Neuronal stem cell (in vitro differentiated cells): ENCODE data around the gene NPAS2.
A peak's percentile ranks its signal among the peaks of the same experiment; 100 is the strongest.

Experiments used
- DNase-seq: peaks from one replicate; pipeline ENCODE4 v3.0.0-alpha.2; 2013; ENCODE audit warnings: low spot score
- H2AFZ ChIP-seq: one replicate; pipeline ENCODE4 v1.6.1; 2013; ENCODE audit warnings: mild to moderate bottlenecking, low read length, inconsistent platforms
- H2AK5ac ChIP-seq: 2 replicates; pipeline ENCODE4 v1.6.1; 2013; ENCODE audit warnings: low read depth, mild to moderate bottlenecking, inconsistent platforms, low read length, moderate library complexity, mixed read lengths
- H2BK120ac ChIP-seq: 2 replicates; pipeline ENCODE4 v1.6.1; 2013; ENCODE audit warnings: low read depth, mild to moderate bottlenecking, inconsistent platforms, low read length, moderate library complexity, mixed read lengths
- H2BK12ac ChIP-seq: one replicate; pipeline ENCODE4 v1.6.1; 2013; ENCODE audit warnings: low read length, inconsistent platforms
- H2BK15ac ChIP-seq: 2 replicates; pipeline ENCODE4 v1.6.1; 2013; ENCODE audit warnings: mild to moderate bottlenecking, low read length, inconsistent platforms, mixed read lengths
- H2BK5ac ChIP-seq: one replicate; pipeline ENCODE4 v1.6.1; 2013; ENCODE audit warnings: inconsistent platforms, mild to moderate bottlenecking, low read length, moderate library complexity
- H3K14ac ChIP-seq: one replicate; pipeline ENCODE4 v1.6.1; 2013; ENCODE audit warnings: low read length, inconsistent platforms
- H3K18ac ChIP-seq: 2 replicates; pipeline ENCODE4 v1.6.1; 2013; ENCODE audit warnings: low read length, inconsistent platforms
- H3K23ac ChIP-seq: 2 replicates; pipeline ENCODE4 v1.6.1; 2013; ENCODE audit warnings: low read depth, mild to moderate bottlenecking, mixed read lengths, low read length, inconsistent platforms; ENCODE audit not compliant: poor library complexity
- H3K27ac ChIP-seq: replicated peaks from 3 replicates; pipeline ENCODE4 v1.5.1; 2013; ENCODE audit warnings: low read length, inconsistent platforms
- H3K27me3 ChIP-seq, 3 experiments: 2 replicates each; pipeline ENCODE4 v1.6.1; 2013; ENCODE audit warnings: low read length in 3 of 3, mild to moderate bottlenecking in 2 of 3, inconsistent platforms in 1 of 3, low read depth in 1 of 3, mixed read lengths in 1 of 3, moderate library complexity in 1 of 3; ENCODE audit not compliant: control insufficient read depth in 3 of 3, insufficient read depth in 3 of 3
- H3K36me3 ChIP-seq, 2 donors: replicated peaks in 1 of 2; 2 replicates each; pipeline ENCODE4 v1.6.1; 2013; ENCODE audit warnings: low read length in 2 of 2; ENCODE audit not compliant: control insufficient read depth in 2 of 2, insufficient read depth in 2 of 2
- H3K4ac ChIP-seq: 2 replicates; pipeline ENCODE4 v1.6.1; 2013; ENCODE audit warnings: inconsistent platforms, mild to moderate bottlenecking, low read length, moderate library complexity
- H3K4me1 ChIP-seq, 2 donors: 1 replicate in 1 of 2; 2 replicates in 1 of 2; pipeline ENCODE4 v1.6.1; 2013; ENCODE audit warnings: low read length in 2 of 2, low read depth in 1 of 2; ENCODE audit not compliant: control insufficient read depth in 2 of 2, insufficient read depth in 1 of 2
- H3K4me2 ChIP-seq: one replicate; pipeline ENCODE4 v1.6.1; 2013; ENCODE audit warnings: mild to moderate bottlenecking, low read length, inconsistent platforms; ENCODE audit not compliant: insufficient read depth, poor library complexity, severe bottlenecking
- H3K4me3 ChIP-seq, 2 donors: 2 replicates each; pipeline ENCODE4 v1.5.1; 2013; ENCODE audit warnings: low read length in 2 of 2, mild to moderate bottlenecking in 2 of 2, inconsistent platforms in 1 of 2, moderate library complexity in 1 of 2
- H3K79me1 ChIP-seq: one replicate; pipeline ENCODE4 v1.6.1; 2013; ENCODE audit warnings: low read depth, mild to moderate bottlenecking, inconsistent platforms, low read length, moderate library complexity
- H3K9ac ChIP-seq: one replicate; pipeline ENCODE4 v1.6.1; 2013; ENCODE audit warnings: mild to moderate bottlenecking, low read depth, low read length, inconsistent platforms; ENCODE audit not compliant: poor library complexity
- H3K9me3 ChIP-seq, 2 donors: replicated peaks in 1 of 2; 2 replicates each; pipeline versions ENCODE3 to v1.6.1; 2013; ENCODE audit warnings: low read length in 2 of 2, mild to moderate bottlenecking in 2 of 2, inconsistent platforms in 1 of 2, low read depth in 1 of 2, mixed read lengths in 1 of 2, moderate library complexity in 1 of 2; ENCODE audit not compliant: control insufficient read depth in 2 of 2, insufficient read depth in 1 of 2
- H4K8ac ChIP-seq: one replicate; pipeline ENCODE4 v1.6.1; 2013; ENCODE audit warnings: low read depth, mild to moderate bottlenecking, inconsistent platforms, low read length, moderate library complexity
- H4K91ac ChIP-seq: one replicate; pipeline ENCODE4 v1.6.1; 2013; ENCODE audit warnings: low read length, low read depth, mild to moderate bottlenecking, inconsistent platforms; ENCODE audit not compliant: poor library complexity
- WGBS, 2 donors: extraction: QIAGEN DNeasy Blood & Tissue Kit; methylation state at CpG; one replicate each; pipeline ENCODE4 v1.1.7; 2013; ENCODE audit warnings: missing lambda C conversion rate in 2 of 2, mixed read lengths in 1 of 2; ENCODE audit not compliant: insufficient read length in 2 of 2, insufficient replicate concordance in 1 of 2; ENCODE audit errors: extremely low coverage in 2 of 2; 5-methylcytosine and 5-hydroxymethylcytosine counted together

Gene NPAS2

DNA sequence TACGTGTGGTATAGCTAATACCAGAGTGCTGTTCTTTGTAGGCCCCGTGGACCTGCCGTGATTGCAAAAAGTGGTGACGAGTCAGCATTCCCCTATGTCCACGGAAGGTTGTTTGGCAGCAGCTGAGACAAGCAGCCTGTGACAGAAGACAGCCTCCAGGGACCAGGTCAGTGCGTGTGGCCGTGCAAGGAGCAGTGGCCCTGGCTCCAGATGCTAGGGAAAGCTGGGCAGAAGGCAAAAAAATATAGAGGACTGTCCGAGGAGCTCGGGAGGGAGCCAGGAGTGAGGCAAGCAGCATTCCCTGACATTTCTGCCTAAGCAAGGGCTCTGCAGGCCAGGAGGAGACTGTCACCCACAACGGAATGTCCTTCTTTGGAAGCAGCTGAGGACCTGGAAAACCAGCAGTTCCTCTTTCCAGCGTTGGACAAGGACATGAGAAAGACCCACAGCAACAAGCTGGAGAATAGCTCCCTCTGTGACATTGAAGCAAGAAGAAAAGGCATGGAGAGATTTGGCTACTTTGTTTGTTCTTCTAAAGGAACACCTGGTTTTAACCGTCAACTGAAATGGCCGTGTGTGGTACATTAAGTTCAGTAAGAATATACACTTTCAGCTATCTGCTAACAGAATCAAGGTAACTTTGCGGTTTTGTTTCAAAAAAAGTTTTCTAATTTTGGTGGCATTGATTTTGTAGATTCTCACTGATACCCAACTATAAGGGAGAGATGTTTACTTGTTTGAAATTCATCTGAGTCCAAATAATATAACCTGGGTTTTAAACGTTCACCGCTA, 58.3 kb downstream of the NPAS2 start:
- H3K4me3 ChIP-seq, result no peak overlapping the region

DNA sequence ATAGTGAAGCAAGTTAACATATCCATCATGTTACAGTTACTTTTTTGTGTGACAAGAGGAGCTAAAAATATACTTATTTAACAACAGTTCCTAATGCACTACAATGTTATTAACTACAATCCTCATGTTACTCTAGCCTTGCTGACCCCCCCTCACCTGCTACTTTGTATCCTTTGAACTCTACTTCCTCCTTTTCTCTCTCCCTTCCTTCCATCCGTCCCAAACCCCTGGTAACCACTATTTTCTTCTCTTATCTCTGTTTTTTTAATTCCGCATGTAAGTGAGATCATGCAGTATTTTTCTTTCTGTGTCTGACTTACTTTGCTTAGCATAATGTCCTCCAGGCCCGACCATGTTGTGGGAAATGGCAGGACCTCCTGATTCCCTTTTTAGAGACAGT, 59.4 kb downstream of the NPAS2 start:
- H3K18ac ChIP-seq, result no peak overlapping the region
- no peak overlapping the region for H3K27ac ChIP-seq
- H2AFZ ChIP-seq, result no peak overlapping the region
- 100% methylated on average over 2 of the region's 3 CpGs; no CpG with 5 or more reads in 1 of the 2 donors for WGBS, 2 donors
- no peak overlapping the region for H3K23ac ChIP-seq
- no peak overlapping the region for H2BK5ac ChIP-seq
- H3K4me3 ChIP-seq, result no peak overlapping the region
- no peak for DNase-seq
- H4K91ac ChIP-seq, result no peak overlapping the region
- no peaks in the 10 kb centered on the region for H3K36me3 ChIP-seq
- no peak overlapping the region for H3K4me2 ChIP-seq
- no peak overlapping the region for H3K9ac ChIP-seq
- H4K8ac ChIP-seq, result no peak overlapping the region
- H2AK5ac ChIP-seq, result no peak overlapping the region
- no peak overlapping the region for H2BK120ac ChIP-seq
- peaks cover 0 to 10% of the 10 kb centered on the region in 2 donors for H3K4me1 ChIP-seq
- H3K79me1 ChIP-seq, result no peaks in the 10 kb centered on the region
- H2BK12ac ChIP-seq, result no peak overlapping the region
- H3K14ac ChIP-seq, result no peak overlapping the region
- no peaks in the 10 kb centered on the region for H3K27me3 ChIP-seq
- H2BK15ac ChIP-seq, result no peak overlapping the region
- no peak overlapping the region for H3K4ac ChIP-seq
- no peaks in the 10 kb centered on the region for H3K9me3 ChIP-seq

More for the DNA sequence above, 58.3 kb downstream of the NPAS2 start:
- H4K8ac ChIP-seq, result no peak overlapping the region
- H3K4ac ChIP-seq, result no peak overlapping the region
- no peaks in the 10 kb centered on the region for H3K27me3 ChIP-seq
- no peak overlapping the region for H2AK5ac ChIP-seq
- H3K9me3 ChIP-seq, result no peaks in the 10 kb centered on the region
- no peak overlapping the region for H2AFZ ChIP-seq
- H3K36me3 ChIP-seq, result no peaks in the 10 kb centered on the region
- H3K18ac ChIP-seq, result peak overlapping the region; percentile 68
- H3K14ac ChIP-seq, result no peak overlapping the region
- no peak overlapping the region for H3K4me2 ChIP-seq
- H3K23ac ChIP-seq, result peak overlapping the region; percentile 22
- H3K27ac ChIP-seq, result no peak overlapping the region
- H2BK15ac ChIP-seq, result no peak overlapping the region
- H3K9ac ChIP-seq, result no peak overlapping the region
- H3K79me1 ChIP-seq, result no peaks in the 10 kb centered on the region
- no peak overlapping the region for H2BK120ac ChIP-seq
- no peak for DNase-seq
- no peak overlapping the region for H2BK5ac ChIP-seq
- no peak overlapping the region for H2BK12ac ChIP-seq
- no peak overlapping the region for H4K91ac ChIP-seq
- peaks cover 0 to 10% of the 10 kb centered on the region in 2 donors for H3K4me1 ChIP-seq
- no CpG with 5 or more reads among the region's 16 CpGs for WGBS, 2 donors

DNA sequence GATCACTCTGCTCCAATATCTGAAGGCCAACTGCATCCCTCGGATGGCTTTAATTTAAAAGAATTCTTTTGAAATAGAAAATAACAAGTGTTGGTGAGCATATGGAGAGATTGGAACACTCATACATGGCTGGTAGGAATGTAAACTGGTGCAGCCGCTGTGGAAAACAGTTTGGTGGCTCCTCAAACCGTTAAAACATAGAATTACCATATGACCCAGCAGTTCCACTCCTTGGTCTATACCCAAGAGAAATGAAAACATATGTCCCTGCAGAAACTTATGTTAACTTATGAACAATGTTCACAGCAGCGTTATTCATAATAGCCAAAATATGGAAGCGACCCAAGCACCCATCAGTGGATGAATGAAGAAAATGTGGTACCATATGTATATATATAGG, 60.1 kb downstream of the NPAS2 start:
- no peak for DNase-seq
- H3K4me3 ChIP-seq, result no peak overlapping the region
- no CpG with 5 or more reads among the region's 5 CpGs for WGBS, 2 donors
- no peak overlapping the region for H2AFZ ChIP-seq
- H3K9ac ChIP-seq, result no peak overlapping the region
- H2BK12ac ChIP-seq, result no peak overlapping the region
- H2BK5ac ChIP-seq, result no peak overlapping the region
- no peak overlapping the region for H2BK15ac ChIP-seq
- H3K27me3 ChIP-seq, result no peaks in the 10 kb centered on the region
- H3K4me1 ChIP-seq, result peaks cover 0 to 10% of the 10 kb centered on the region in 2 donors
- no peak overlapping the region for H4K8ac ChIP-seq
- no peaks in the 10 kb centered on the region for H3K36me3 ChIP-seq
- no peak overlapping the region for H3K14ac ChIP-seq
- H3K79me1 ChIP-seq, result no peaks in the 10 kb centered on the region
- no peak overlapping the region for H3K23ac ChIP-seq
- no peak overlapping the region for H3K18ac ChIP-seq
- no peak overlapping the region for H3K4me2 ChIP-seq
- no peak overlapping the region for H2AK5ac ChIP-seq
- no peak overlapping the region for H3K27ac ChIP-seq
- H3K4ac ChIP-seq, result no peak overlapping the region
- H3K9me3 ChIP-seq, result no peaks in the 10 kb centered on the region
- no peak overlapping the region for H4K91ac ChIP-seq
- H2BK120ac ChIP-seq, result no peak overlapping the region

DNA sequence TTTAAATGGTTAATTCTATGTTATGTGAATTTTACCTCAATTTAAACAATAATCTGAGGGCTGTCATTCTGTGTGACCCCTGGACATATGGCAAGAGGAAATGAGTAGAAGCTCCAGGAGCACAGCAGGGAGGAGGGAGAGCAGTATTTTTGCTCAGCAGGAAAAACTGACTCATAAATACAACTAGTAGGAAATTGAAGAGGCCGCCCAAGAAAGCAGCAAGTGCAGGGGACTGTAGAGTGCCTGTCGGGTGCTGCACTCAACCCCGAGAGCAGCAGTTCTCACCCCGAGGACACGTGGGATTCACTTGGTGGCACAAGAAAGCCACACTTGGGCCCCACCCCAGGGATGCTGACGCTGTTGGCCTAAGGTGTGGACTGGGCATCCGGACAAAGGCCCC, 60.8 kb downstream of the NPAS2 start:
- no peak for DNase-seq

More for the DNA sequence above, 60.8 kb downstream of the NPAS2 start:
- H3K23ac ChIP-seq, result no peak overlapping the region
- no peak overlapping the region for H2BK120ac ChIP-seq
- H3K9ac ChIP-seq, result no peak overlapping the region
- no peak overlapping the region for H4K8ac ChIP-seq
- WGBS, 2 donors, result no CpG with 5 or more reads among the region's 7 CpGs
- H2BK12ac ChIP-seq, result no peak overlapping the region
- no peak overlapping the region for H2BK5ac ChIP-seq
- H2AK5ac ChIP-seq, result no peak overlapping the region
- no peaks in the 10 kb centered on the region for H3K9me3 ChIP-seq
- no peak overlapping the region for H2BK15ac ChIP-seq
- H2AFZ ChIP-seq, result no peak overlapping the region
- peaks cover 0 to 6% of the 10 kb centered on the region in 2 donors for H3K4me1 ChIP-seq
- H3K27ac ChIP-seq, result no peak overlapping the region
- no peaks in the 10 kb centered on the region for H3K36me3 ChIP-seq
- no peak overlapping the region for H3K4ac ChIP-seq
- no peak overlapping the region for H3K4me2 ChIP-seq
- no peaks in the 10 kb centered on the region for H3K79me1 ChIP-seq
- H3K27me3 ChIP-seq, result no peaks in the 10 kb centered on the region
- H3K18ac ChIP-seq, result peak overlapping the region; percentile 5
- H3K4me3 ChIP-seq, result no peak overlapping the region
- no peak overlapping the region for H3K14ac ChIP-seq
- H4K91ac ChIP-seq, result no peak overlapping the region
